SK-MEL-5 (cell line): Measurements from ENCODE around the gene TMCC1. TPM values are rescaled to one million over a fixed set of nuclear protein-coding genes. Genes with fewer than 3 reads are reported as not detected.

Experiments used
- DNase-seq: peaks from one replicate; pipeline ENCODE4 v3.0.0-alpha.2; 2016; ENCODE audit warnings: low read depth, low spot score
- in situ Hi-C: cut with HindIII; loops from 2 replicates; pipeline ENCODE4 v1.10.0; 2016; ENCODE audit warnings: low sequenced_read_pairs, high pct_unique_total_duplicates, low pct_unique_long_range_greater_than_20kb
- total RNA-seq: library from RNA; depleted of rRNA; stranded (reverse); fragments of >200 nt; shearing (Covaris generic); gene quantifications from 2 replicates; pipeline ENCODE4 v1.2.3, GENCODE V29; 2014

Gene TMCC1
- total RNA-seq, 1 experiment from 2014 or later = 9.2 TPM

- in situ Hi-C loops = no loop called here
- DNase-seq = no peak
These were observed 261.0 kb downstream of the TMCC1 start for GRCh38 chr3:129632556-129632955.

- in situ Hi-C loops = no loop called here
- no peak for DNase-seq
These were observed 261.5 kb downstream of the TMCC1 start for GRCh38 chr3:129632056-129632455.

GRCh38 chr3:129629011-129629410 lies 264.5 kb downstream of the TMCC1 start:
- in situ Hi-C loops = no loop called here
- no peak for DNase-seq

- in situ Hi-C loops = no loop called here
- DNase-seq = no peak
These were observed 265.4 kb downstream of the TMCC1 start for GRCh38 chr3:129628169-129628522.

GRCh38 chr3:129627350-129628168 lies 266.0 kb downstream of the TMCC1 start:
- DNase-seq = peak; percentile 75
- in situ Hi-C loops = no loop called here

- DNase-seq = peak; percentile 73
- in situ Hi-C loops = no loop called here
These were observed 266.7 kb downstream of the TMCC1 start for GRCh38 chr3:129626744-129627349.

GRCh38 chr3:129625072-129625874 lies 268.2 kb downstream of the TMCC1 start:
- no peak for DNase-seq
- in situ Hi-C loops = no loop called here

GRCh38 chr3:129624347-129625071 lies 269.0 kb downstream of the TMCC1 start:
- DNase-seq = peak; percentile 26
- in situ Hi-C loops = no loop called here

- in situ Hi-C loops = no loop called here
- DNase-seq = no peak
These were observed 269.9 kb downstream of the TMCC1 start for GRCh38 chr3:129623447-129624118.

GRCh38 chr3:129622933-129623332 lies 270.6 kb downstream of the TMCC1 start:
- no peak for DNase-seq
- in situ Hi-C loops = no loop called here

GRCh38 chr3:129622226-129622874 lies 271.2 kb downstream of the TMCC1 start:
- in situ Hi-C loops = no loop called here
- no peak for DNase-seq

GRCh38 chr3:129621626-129622225 lies 271.8 kb downstream of the TMCC1 start:
- in situ Hi-C loops = no loop called here
- DNase-seq = no peak

- in situ Hi-C loops = no loop called here
- no peak for DNase-seq
These were observed 272.5 kb downstream of the TMCC1 start for GRCh38 chr3:129620828-129621559.

GRCh38 chr3:129619726-129620162 lies 273.8 kb downstream of the TMCC1 start:
- in situ Hi-C loops = no loop called here
- no peak for DNase-seq

GRCh38 chr3:129618901-129619671 lies 274.4 kb downstream of the TMCC1 start:
- DNase-seq = no peak
- in situ Hi-C loops = no loop called here
